Activated T-helper 17 cell treated with anti-CD3 and anti-CD28 coated beads, Interleukin-2, amount 50 U/mL, for 72 hours (primary cell): Measurements from ENCODE around the gene OR13C2. TPM values are rescaled to one million over a fixed set of nuclear protein-coding genes. Genes with fewer than 3 reads are reported as not detected.

Experiments used
- ATAC-seq: fragments of 150-1000 bp; cut with Tn5 transposase; replicated peaks from 2 replicates; pipeline ENCODE4 v1.10.0; 2021; ENCODE audit warnings: mild to moderate bottlenecking, moderate library complexity
- H3K27ac Mint-ChIP-seq: one replicate; pipeline ENCODE4 v1.8.0; 2022; ENCODE audit warnings: mixed read lengths
- H3K27me3 Mint-ChIP-seq: one replicate; pipeline ENCODE4 v1.8.0; 2022; ENCODE audit warnings: mixed read lengths
- H3K36me3 Mint-ChIP-seq: one replicate; pipeline ENCODE4 v1.8.0; 2022; ENCODE audit warnings: low read depth, mild to moderate bottlenecking, mixed read lengths
- H3K4me1 Mint-ChIP-seq: one replicate; pipeline ENCODE4 v1.8.0; 2022; ENCODE audit warnings: mixed read lengths
- H3K4me3 Mint-ChIP-seq: one replicate; pipeline ENCODE4 v1.8.0; 2022; ENCODE audit warnings: mild to moderate bottlenecking, mixed read lengths
- H3K9me3 Mint-ChIP-seq: one replicate; pipeline ENCODE4 v1.8.0; 2022; ENCODE audit warnings: mixed read lengths
- total RNA-seq, 2 donors: library from RNA; stranded (reverse); gene quantifications; one replicate each; pipeline ENCODE4 v1.2.3, GENCODE V29; 2022

OR13C2 gene
- total RNA-seq, 2 donors from 2014 or later = not detected

DNA sequence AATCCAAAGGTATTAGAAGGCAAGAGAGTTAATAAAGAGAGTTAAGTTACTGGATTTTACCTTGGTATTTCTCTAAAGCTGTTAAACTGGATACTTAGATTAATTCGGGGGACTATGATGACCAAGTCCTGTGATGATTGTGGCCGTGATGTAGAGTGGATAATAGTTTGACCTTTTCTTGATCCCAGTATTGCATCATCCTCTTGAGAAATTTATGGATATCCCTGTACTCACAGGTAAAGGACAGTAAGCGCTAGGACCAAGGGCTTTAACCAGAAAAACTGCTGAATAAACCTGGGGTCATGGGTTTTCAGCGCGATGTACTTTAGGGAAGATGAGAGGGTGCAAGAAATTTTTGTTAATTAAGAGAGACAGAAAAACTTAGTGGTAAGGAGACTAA lies 28.2 kb downstream of the OR13C2 start:
- Mint-ChIP-seq H3K27me3 (peaks cover 3% of the 10 kb centered on the region), H3K36me3 (no peaks in the 10 kb centered on the region), H3K9me3 (no peaks in the 10 kb centered on the region), H3K27ac (no peak overlapping the region), H3K4me1 (no peaks in the 10 kb centered on the region), H3K4me3 (no peak overlapping the region)
- ATAC-seq = no peak

GRCh38 chr9:104575456-104575855 lies 30.0 kb downstream of the OR13C2 start:
- H3K4me3 Mint-ChIP-seq = no peak overlapping the region
- no peaks in the 10 kb centered on the region for H3K4me1 Mint-ChIP-seq

GRCh38 chr9:104572612-104573011 lies 32.8 kb downstream of the OR13C2 start:
- no peak for ATAC-seq
- Mint-ChIP-seq H3K27me3 (no peaks in the 10 kb centered on the region), H3K9me3 (peaks cover 3% of the 10 kb centered on the region), H3K27ac (no peak overlapping the region), H3K36me3 (no peaks in the 10 kb centered on the region), H3K4me3 (no peak overlapping the region), H3K4me1 (no peaks in the 10 kb centered on the region)

More at GRCh38 chr9:104575456-104575855, 30.0 kb downstream of the OR13C2 start:
- Mint-ChIP-seq H3K27ac (no peak overlapping the region), H3K27me3 (no peaks in the 10 kb centered on the region), H3K9me3 (no peaks in the 10 kb centered on the region), H3K36me3 (no peaks in the 10 kb centered on the region)
- ATAC-seq = no peak

GRCh38 chr9:104568868-104569267 lies 36.6 kb downstream of the OR13C2 start, which contains the start of gene OR13C8:
OR13C8 (plus strand) TSS chr9:104569168; CDS start chr9:104569168, 0 bp downstream.
- Mint-ChIP-seq H3K4me1 (no peaks in the 10 kb centered on the region), H3K36me3 (no peaks in the 10 kb centered on the region), H3K9me3 (peaks cover 3% of the 10 kb centered on the region), H3K27ac (no peak within 1 kb of the TSS), H3K4me3 (no peak within 1 kb of the TSS), H3K27me3 (no peaks in the 10 kb centered on the region)
- no peak for ATAC-seq

DNA sequence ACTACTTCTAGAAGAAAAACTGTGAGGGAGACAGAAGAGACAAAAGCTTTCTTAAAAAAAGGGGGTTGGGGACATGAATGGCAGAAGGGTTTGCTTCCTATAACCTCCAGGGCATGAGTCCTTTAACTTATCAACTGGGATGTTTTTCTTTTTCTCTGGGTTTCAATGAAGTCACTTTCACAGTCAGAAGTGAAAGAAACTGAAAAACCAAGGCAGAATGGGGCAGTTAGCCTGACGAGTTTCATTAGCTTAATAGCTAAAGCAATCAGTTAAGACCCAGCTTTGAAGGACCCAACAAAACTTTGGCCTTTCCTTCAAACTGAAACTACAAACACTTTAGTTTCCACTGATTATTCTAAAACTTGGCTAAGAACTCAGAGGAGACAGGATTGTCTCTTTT lies 41.1 kb downstream of the OR13C2 start:
- Mint-ChIP-seq H3K4me1 (no peaks in the 10 kb centered on the region), H3K27me3 (no peaks in the 10 kb centered on the region), H3K27ac (no peak overlapping the region), H3K4me3 (no peak overlapping the region), H3K9me3 (peaks cover 2% of the 10 kb centered on the region), H3K36me3 (no peaks in the 10 kb centered on the region)
- ATAC-seq = no peak

GRCh38 chr9:104556830-104557634 lies 48.4 kb downstream of the OR13C2 start:
- no peak for ATAC-seq
- Mint-ChIP-seq H3K9me3 (peaks cover 4% of the 10 kb centered on the region), H3K27me3 (peaks cover 3% of the 10 kb centered on the region), H3K4me1 (no peaks in the 10 kb centered on the region), H3K4me3 (no peak overlapping the region), H3K27ac (no peak overlapping the region), H3K36me3 (no peaks in the 10 kb centered on the region)

- Mint-ChIP-seq H3K4me1 (no peaks in the 10 kb centered on the region), H3K4me3 (no peak overlapping the region), H3K9me3 (peaks cover 4% of the 10 kb centered on the region), H3K36me3 (no peaks in the 10 kb centered on the region), H3K27me3 (peaks cover 3% of the 10 kb centered on the region), H3K27ac (no peak overlapping the region)
- ATAC-seq = no peak
Measured at GRCh38 chr9:104555521-104555920, 49.9 kb downstream of the OR13C2 start.

Other genes with a start within 250 kb of the OR13C2 start
- gene OR13F1, start 101.4 kb downstream of the OR13C2 start, total RNA-seq = not detected
- gene OR13C4, start 78.4 kb downstream of the OR13C2 start, total RNA-seq = not detected
- not detected for gene OR13C3, start 68.8 kb downstream of the OR13C2 start, total RNA-seq
- gene OR13C8, start 36.5 kb downstream of the OR13C2 start, total RNA-seq = not detected
- gene OR13C5, start 6.2 kb downstream of the OR13C2 start, total RNA-seq = not detected
- not detected for gene OR13C9, start 12.6 kb upstream of the OR13C2 start, total RNA-seq
- not detected for gene OR13D1, start 88.9 kb upstream of the OR13C2 start, total RNA-seq
- gene NIPSNAP3A, start 142.1 kb upstream of the OR13C2 start, total RNA-seq = 10 to 100 TPM in 1 of 2 donors, 1 to 10 TPM in 1; 7.1 to 10.3 TPM
- gene NIPSNAP3B, start 158.5 kb upstream of the OR13C2 start, total RNA-seq = 1 to 10 TPM in 1 of 2 donors, under 1 TPM in 1; 0.48 to 1.6 TPM